HepG2 (cell line): Measurements from ENCODE around the gene METRN. TPM values are rescaled to one million over a fixed set of nuclear protein-coding genes. Genes with fewer than 3 reads are reported as not detected.

Experiments
- ATAC-seq: fragments of 200-7000 bp; cut with Tn5 transposase; 3 replicates; pipeline ENCODE4 v1.9.1; 2020; ENCODE audit warnings: mild to moderate bottlenecking, moderate library complexity
- BruUV-seq: library from RNA; stranded (reverse); fragments of 400-500 nt; replicated peaks from 2 replicates; lab custom pipeline; 2021; lab: Mats Ljungman, UMichigan
- CTCF ChIA-PET: fragments of 300-600 bp; formaldehyde crosslinking; extraction: SDS; loops from one replicate; lab custom pipeline; 2021; ENCODE audit warnings: low total read pairs, inconsistent platforms, low intra/inter-chr PET ratio; lab: Yijun Ruan, JAX
- POLR2A ChIA-PET: fragments of 350-600 bp; sonication (Branson Sonifier 250); formaldehyde crosslinking; loops from one replicate; lab custom pipeline; 2020; ENCODE audit warnings: antibody characterized with exemption, inconsistent platforms; lab: Yijun Ruan, JAX
- DNase-seq: peaks from one replicate; pipeline ENCODE4 v3.0.0-alpha.2; 2015; ENCODE audit warnings: low spot score
- FAIRE-seq: peaks from 3 replicates; lab custom pipeline; 2011; peaks lifted over from hg19 to GRCh38; lab: Jason Lieb, UNC
- H2AFZ ChIP-seq: one replicate; pipeline ENCODE4 v1.6.1; 2011; ENCODE audit warnings: low read length, inconsistent platforms
- H3K27ac ChIP-seq: fragments of 300-600 bp; 3 replicates; pipeline ENCODE4 v1.8.0; 2011; ENCODE audit warnings: mixed run types, mild to moderate bottlenecking, mixed read lengths, low read length, inconsistent platforms; ENCODE audit not compliant: insufficient read depth; ENCODE audit errors: extremely low read length
- H3K27me3 ChIP-seq, 2 experiments: fragments of 200-600 bp in 1 of 2; 2 replicates in 1 of 2; 3 replicates in 1 of 2; pipeline versions ENCODE4 v1.6.0 to v1.8.0; 2011; ENCODE audit warnings: low read length in 2 of 2, mild to moderate bottlenecking in 2 of 2, moderate library complexity in 2 of 2, inconsistent platforms in 1 of 2; ENCODE audit not compliant: insufficient read depth in 2 of 2, control insufficient read depth in 1 of 2
- H3K36me3 ChIP-seq, 2 experiments: fragments of 200-600 bp in 1 of 2; replicated peaks in 1 of 2; 2 replicates in 1 of 2; 3 replicates in 1 of 2; pipeline versions ENCODE4 v1.5.1 to v1.8.0; 2011; ENCODE audit warnings: low read length in 2 of 2, inconsistent platforms in 1 of 2; ENCODE audit not compliant: insufficient read depth in 2 of 2, control insufficient read depth in 1 of 2
- H3K4me1 ChIP-seq: 2 replicates; pipeline ENCODE4 v1.5.1; 2012; ENCODE audit warnings: low read length, inconsistent platforms; ENCODE audit not compliant: insufficient read depth
- H3K4me2 ChIP-seq: 2 replicates; pipeline ENCODE4 v1.6.0; 2011; ENCODE audit warnings: low read depth, low read length, inconsistent platforms
- H3K4me3 ChIP-seq, 3 experiments: fragments of 200-600 bp in 1 of 3; sonication (generic), shearing (Covaris generic) in 1 of 3; replicated peaks in 1 of 3; 2 replicates each; pipeline ENCODE4 v1.5.1; 2011 to 2016; ENCODE audit warnings: low read length in 3 of 3, inconsistent platforms in 2 of 3, low read depth in 2 of 3, mild to moderate bottlenecking in 2 of 3, control low read depth in 1 of 3, mixed read lengths in 1 of 3; ENCODE audit not compliant: insufficient read depth in 1 of 3
- H3K79me2 ChIP-seq: one replicate; pipeline ENCODE4 v1.6.1; 2011; ENCODE audit warnings: low read length, inconsistent platforms; ENCODE audit not compliant: insufficient read depth
- H3K9ac ChIP-seq: 2 replicates; pipeline ENCODE4 v1.6.0; 2011; ENCODE audit warnings: mild to moderate bottlenecking, low read depth, low read length, inconsistent platforms; ENCODE audit not compliant: insufficient read depth
- H3K9me3 ChIP-seq: 2 replicates; pipeline ENCODE4 v1.5.1; 2012; ENCODE audit warnings: mild to moderate bottlenecking, low read length
- H4K20me1 ChIP-seq: 2 replicates; pipeline ENCODE4 v1.6.0; 2011; ENCODE audit warnings: inconsistent platforms, mild to moderate bottlenecking, low read length, moderate library complexity; ENCODE audit not compliant: insufficient read depth
- AGO1 ChIP-seq: fragments of 200-400 bp; formaldehyde crosslinking; IDR thresholded peaks from 2 replicates; pipeline ENCODE4 v1.6.1; 2017; ENCODE audit warnings: mild to moderate bottlenecking, low read depth, low read length, moderate library complexity; ENCODE audit not compliant: poor library complexity, severe bottlenecking
- CCAR2 ChIP-seq: fragments of 200-400 bp; formaldehyde crosslinking; optimal IDR thresholded peaks from 2 replicates; pipeline ENCODE3; 2018; ENCODE audit warnings: low read depth, mild to moderate bottlenecking, low read length, moderate library complexity
- ERF ChIP-seq: IDR thresholded peaks from 2 replicates; pipeline ENCODE4 v1.6.1; 2018; ENCODE audit warnings: missing biosample characterization, missing genetic modification reagents
- GTF3A ChIP-seq: sonication (generic); formaldehyde crosslinking; conservative IDR thresholded peaks from 2 replicates; pipeline ENCODE4 v1.4.0; 2020; ENCODE audit warnings: mild to moderate bottlenecking, missing genetic modification reagents
- KDM5A ChIP-seq: fragments of 200-600 bp; sonication (generic); IDR thresholded peaks from 2 replicates; pipeline ENCODE4 v1.7.0; 2018; ENCODE audit warnings: antibody characterized with exemption, mild to moderate bottlenecking, low read length, borderline replicate concordance
- KLF13 ChIP-seq: sonication (generic); formaldehyde crosslinking; IDR thresholded peaks from 2 replicates; pipeline ENCODE4 v1.4.0; 2020; ENCODE audit warnings: mild to moderate bottlenecking, missing genetic modification reagents
- NR2F2 ChIP-seq: IDR thresholded peaks from 2 replicates; pipeline ENCODE4 v1.6.1; 2012; ENCODE audit warnings: low read depth, inconsistent platforms, borderline replicate concordance
- PAWR ChIP-seq: sonication (generic); formaldehyde crosslinking; IDR thresholded peaks from 2 replicates; pipeline ENCODE4 v1.4.0; 2020; ENCODE audit warnings: missing genetic modification reagents, mild to moderate bottlenecking, borderline replicate concordance
- RBFOX2 ChIP-seq: fragments of 200-400 bp; formaldehyde crosslinking; IDR thresholded peaks from 2 replicates; pipeline ENCODE4 v1.6.1; 2017; ENCODE audit warnings: low read depth, mild to moderate bottlenecking, low read length
- RNF2 ChIP-seq: fragments of 450-650 bp; conservative IDR thresholded peaks from 2 replicates; pipeline ENCODE4 v1.6.1; 2016; ENCODE audit warnings: low read depth
- SCMH1 ChIP-seq: sonication (generic); formaldehyde crosslinking; IDR thresholded peaks from 2 replicates; pipeline ENCODE4 v1.9.0; 2021; ENCODE audit warnings: missing genetic modification reagents, mild to moderate bottlenecking, borderline replicate concordance
- STAG1 ChIP-seq: sonication (generic); formaldehyde crosslinking; IDR thresholded peaks from 2 replicates; pipeline ENCODE4 v1.4.0; 2020; ENCODE audit warnings: missing genetic modification reagents
- TAF1 ChIP-seq: sonication (generic); formaldehyde crosslinking; IDR thresholded peaks from 2 replicates; pipeline ENCODE4 v1.4.0; 2020; ENCODE audit warnings: missing genetic modification reagents
- ZFP37 ChIP-seq: sonication (generic); formaldehyde crosslinking; IDR thresholded peaks from 2 replicates; pipeline ENCODE4 v1.4.0; 2020; ENCODE audit warnings: missing genetic modification reagents, borderline replicate concordance
- ZNF207 ChIP-seq: fragments of 450-650 bp; IDR thresholded peaks from 2 replicates; pipeline ENCODE4 v1.6.1; 2016; ENCODE audit warnings: antibody characterized with exemption, borderline replicate concordance
- ZNF724P ChIP-seq: sonication (generic); formaldehyde crosslinking; IDR thresholded peaks from 2 replicates; pipeline ENCODE4 v1.8.0; 2022; ENCODE audit warnings: missing genetic modification reagents, borderline replicate concordance
- ZSCAN30 ChIP-seq: sonication (generic); formaldehyde crosslinking; IDR thresholded peaks from 2 replicates; pipeline ENCODE4 v1.5.0; 2020; ENCODE audit warnings: mild to moderate bottlenecking, missing genetic modification reagents
- WGBS: methylation state at CpG from one replicate; pipeline ENCODE4 v1.1.6; 2017; ENCODE audit warnings: low lambda C conversion rate; 5-methylcytosine and 5-hydroxymethylcytosine counted together
- in situ Hi-C: cut with HindIII; loops from 2 replicates; pipeline ENCODE4 v1.10.0; 2017; ENCODE audit warnings: low pct_unique_long_range_greater_than_20kb; ENCODE audit not compliant: extremely low pct_ligation_motif_present
- intact Hi-C: fragments of 100-400 bp; cut with micrococcal nuclease; formaldehyde crosslinking; loops from one replicate; pipeline ENCODE4 v1.10.0; 2022; ENCODE audit not compliant: unreplicated experiment
- polyA plus RNA-seq, 8 experiments: library from polyadenylated mRNA; depleted of rRNA in 3 of 8; stranded (reverse) in 7 of 8; unstranded in 1 of 8; fragments of >200 nt; fragmentation: Illumina TruSeq in 4 of 8; extraction: Trizol in 4 of 8; gene quantifications; 2 replicates each; pipeline versions ENCODE4 v1.2.1 to v1.2.3, GENCODE V29; 2011 to 2016; ENCODE audit warnings: low read depth in 4 of 8, missing spikeins in 1 of 8, mixed read lengths in 1 of 8; ENCODE audit not compliant: insufficient read depth in 1 of 8
- total RNA-seq, 5 experiments: library from RNA; depleted of rRNA; stranded (reverse); fragments of >200 nt; fragmentation: Illumina TruSeq; extraction: Trizol; gene quantifications; 2 replicates each; pipeline ENCODE4 v1.2.3, GENCODE V29; 2016; ENCODE audit warnings: low read depth in 1 of 5
- TF ChIP-seq, protein P1 (sequence below): sonication (generic); formaldehyde crosslinking; IDR thresholded peaks from 2 replicates; pipeline ENCODE4 v1.8.0; 2022; ENCODE audit warnings: missing genetic modification reagents, mild to moderate bottlenecking, moderate library complexity, borderline replicate concordance
- TF ChIP-seq, protein P2 (sequence below): IDR thresholded peaks from 2 replicates; pipeline ENCODE4 v1.6.1; 2016; ENCODE audit warnings: missing compliant biosample characterization, missing genetic modification reagents, borderline replicate concordance

METRN gene
- total and polyA plus RNA-seq, 2 of the 13 experiments (the other 11 are each of a cell fraction or from before 2014, with no cell fraction given), result 25.5 to 46.1 TPM

DNA sequence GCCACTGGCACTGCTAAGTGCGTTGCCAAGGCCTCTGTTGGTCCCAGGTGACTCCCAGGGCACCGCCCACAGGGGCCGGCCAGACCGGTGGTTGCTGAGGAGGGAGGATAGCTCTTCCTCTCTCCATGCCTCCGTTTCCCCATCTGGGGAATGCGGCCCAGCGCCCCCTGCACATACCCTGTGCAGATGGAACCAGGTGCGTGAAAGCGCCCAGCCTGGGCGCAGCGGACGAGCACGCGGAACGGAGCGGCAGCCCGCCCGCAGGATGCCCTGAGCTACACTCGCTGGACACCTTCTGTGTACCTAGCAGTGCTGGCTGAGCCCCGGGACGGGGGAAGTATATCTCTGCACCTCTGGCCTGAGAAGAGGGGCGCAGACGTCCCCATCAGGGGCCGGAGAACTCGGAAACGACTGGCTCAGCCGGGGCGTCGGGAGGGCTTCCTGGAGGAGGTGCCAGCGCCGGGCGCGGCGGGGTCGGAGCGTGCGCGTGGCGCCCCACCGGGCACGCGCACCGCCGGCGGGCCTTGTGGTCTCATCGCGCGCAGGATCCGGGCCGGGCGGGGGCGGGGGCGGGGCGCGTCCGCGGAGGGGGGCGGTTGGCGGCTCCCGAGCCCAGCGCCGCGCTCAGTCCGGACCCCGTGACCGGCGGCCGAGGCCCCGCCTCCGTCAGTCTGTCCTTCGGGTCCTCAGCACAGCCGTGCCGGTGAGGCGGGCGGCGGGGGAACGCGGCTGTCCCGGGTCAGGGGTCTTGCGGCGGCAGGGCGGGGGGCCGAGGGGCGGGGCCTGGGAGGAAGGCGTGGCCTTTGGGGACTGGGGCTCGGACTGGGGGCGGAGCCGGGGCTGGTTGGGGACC is 11.7 kb downstream of the METRN start, which contains the start of the genes CCDC78 and HAGHL (continued):
- no peak for TF ChIP-seq PAWR (CRISPR knock-in tag)
- TF ChIP-seq, protein P1, sequence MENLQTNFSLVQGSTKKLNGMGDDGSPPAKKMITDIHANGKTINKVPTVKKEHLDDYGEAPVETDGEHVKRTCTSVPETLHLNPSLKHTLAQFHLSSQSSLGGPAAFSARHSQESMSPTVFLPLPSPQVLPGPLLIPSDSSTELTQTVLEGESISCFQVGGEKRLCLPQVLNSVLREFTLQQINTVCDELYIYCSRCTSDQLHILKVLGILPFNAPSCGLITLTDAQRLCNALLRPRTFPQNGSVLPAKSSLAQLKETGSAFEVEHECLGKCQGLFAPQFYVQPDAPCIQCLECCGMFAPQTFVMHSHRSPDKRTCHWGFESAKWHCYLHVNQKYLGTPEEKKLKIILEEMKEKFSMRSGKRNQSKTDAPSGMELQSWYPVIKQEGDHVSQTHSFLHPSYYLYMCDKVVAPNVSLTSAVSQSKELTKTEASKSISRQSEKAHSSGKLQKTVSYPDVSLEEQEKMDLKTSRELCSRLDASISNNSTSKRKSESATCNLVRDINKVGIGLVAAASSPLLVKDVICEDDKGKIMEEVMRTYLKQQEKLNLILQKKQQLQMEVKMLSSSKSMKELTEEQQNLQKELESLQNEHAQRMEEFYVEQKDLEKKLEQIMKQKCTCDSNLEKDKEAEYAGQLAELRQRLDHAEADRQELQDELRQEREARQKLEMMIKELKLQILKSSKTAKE (CRISPR knock-in tag), result no peak
- no peak for TF ChIP-seq ZNF207
- no peak for TF ChIP-seq TAF1 (CRISPR knock-in tag)
- no peak for TF ChIP-seq NR2F2
- TF ChIP-seq ERF, result no peak
- TF ChIP-seq SCMH1, result no peak

DNA sequence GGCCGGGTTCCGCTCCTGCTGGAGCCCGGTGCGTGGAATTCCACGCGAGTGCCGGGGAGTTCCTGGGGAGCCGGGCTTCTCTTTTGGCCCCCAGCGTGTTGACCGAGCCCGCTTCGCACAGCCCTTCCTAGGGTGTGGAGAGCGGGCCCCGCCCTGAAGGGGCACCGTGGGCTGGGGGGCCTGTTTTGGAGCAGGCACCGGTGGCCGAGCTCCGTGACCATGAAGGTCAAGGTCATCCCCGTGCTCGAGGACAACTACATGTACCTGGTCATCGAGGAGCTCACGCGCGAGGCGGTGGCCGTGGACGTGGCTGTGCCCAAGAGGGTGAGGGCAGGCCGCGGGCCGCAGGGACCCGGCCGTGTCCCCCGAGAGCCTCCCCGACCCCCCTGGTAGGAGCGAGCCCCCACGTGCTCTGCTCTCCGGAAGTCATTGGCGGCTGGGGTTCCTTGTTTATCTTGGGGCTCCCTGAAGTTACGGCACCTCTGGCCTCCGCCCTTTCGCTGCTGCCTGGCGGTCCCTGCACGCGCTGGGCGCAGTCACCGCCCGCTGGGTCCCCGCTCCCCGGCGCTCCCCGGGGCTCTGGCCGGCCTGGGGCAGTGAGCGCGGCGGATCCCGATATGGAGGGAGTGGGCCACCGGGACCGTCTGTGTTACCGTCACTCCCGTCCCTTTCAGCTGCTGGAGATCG is 12.5 kb downstream of the METRN start:
- no CpG with 5 or more reads among the region's 61 CpGs for WGBS
- H3K79me2 ChIP-seq, result no peaks in the 10 kb centered on the region
- peaks cover 11% of the 10 kb centered on the region for H3K4me1 ChIP-seq
- H2AFZ ChIP-seq, result no peak overlapping the region
- H3K27me3 ChIP-seq, result peaks cover 0 to 3% of the 10 kb centered on the region in 2 experiments; a peak in 1 of 5 replicates
- in situ Hi-C loops, result no loop called here
- H3K27ac ChIP-seq, result no peak overlapping the region
- intact Hi-C loops, result no loop called here
- H3K9ac ChIP-seq, result peak overlapping the region; percentile 69
- BruUV-seq, result no TSS peak
- no peak for DNase-seq
- peak; percentile 14 for ATAC-seq
- H3K36me3 ChIP-seq, result no peaks in the 10 kb centered on the region
- no peak for FAIRE-seq
- peak overlapping the region; percentile 94 for H3K4me2 ChIP-seq
- CTCF ChIA-PET, result no interaction called here
- H4K20me1 ChIP-seq, result no peaks in the 10 kb centered on the region
- H3K9me3 ChIP-seq, result no peaks in the 10 kb centered on the region
- peak overlapping the region; percentile 57 to 82 (median 66) for H3K4me3 ChIP-seq
- POLR2A ChIA-PET, result interaction anchor here (1.1 to 2.0 kb wide), 2 partner anchors 11 to 15 kb away, joined by 3 to 7 read pairs; no protein-coding TSS in a partner anchor
- TF ChIP-seq RNF2 (no peak), ZNF724P (CRISPR knock-in tag) (peak; percentile 66; the same call in 1 of the 2 replicates), RBFOX2 (peak; percentile 46; the same call in 1 of the 2 replicates), STAG1 (no peak), GTF3A (CRISPR knock-in tag) (no peak), ZSCAN30 (CRISPR knock-in tag) (no peak), ZFP37 (CRISPR knock-in tag) (no peak), AGO1 (peak; percentile 75), KLF13 (CRISPR knock-in tag) (0 out of 2 replicates have a peak, but pooled peaks have one; percentile 43), CCAR2 (no peak), KDM5A (no peak)
- TF ChIP-seq, protein P2, sequence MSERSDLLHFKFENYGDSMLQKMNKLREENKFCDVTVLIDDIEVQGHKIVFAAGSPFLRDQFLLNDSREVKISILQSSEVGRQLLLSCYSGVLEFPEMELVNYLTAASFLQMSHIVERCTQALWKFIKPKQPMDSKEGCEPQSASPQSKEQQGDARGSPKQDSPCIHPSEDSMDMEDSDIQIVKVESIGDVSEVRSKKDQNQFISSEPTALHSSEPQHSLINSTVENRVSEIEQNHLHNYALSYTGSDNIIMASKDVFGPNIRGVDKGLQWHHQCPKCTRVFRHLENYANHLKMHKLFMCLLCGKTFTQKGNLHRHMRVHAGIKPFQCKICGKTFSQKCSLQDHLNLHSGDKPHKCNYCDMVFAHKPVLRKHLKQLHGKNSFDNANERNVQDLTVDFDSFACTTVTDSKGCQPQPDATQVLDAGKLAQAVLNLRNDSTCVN (CRISPR knock-in tag), result peak; percentile 13; the same call in 1 of the 2 replicates
